A549 (cell line): ENCODE data around the gene ADO.

Experiments
- ESRRA ChIP-seq: fragments of 150-350 bp; IDR thresholded peaks from 2 replicates; pipeline ENCODE4 v1.6.1; 2014; ENCODE audit warnings: mild to moderate bottlenecking, low read length, borderline replicate concordance
- TF ChIP-seq, protein P1 (sequence below): fragments of >200 bp; sonication (Bioruptor Twin); formaldehyde crosslinking; IDR thresholded peaks from 3 replicates; pipeline ENCODE4 v1.5.1; 2016

DNA sequence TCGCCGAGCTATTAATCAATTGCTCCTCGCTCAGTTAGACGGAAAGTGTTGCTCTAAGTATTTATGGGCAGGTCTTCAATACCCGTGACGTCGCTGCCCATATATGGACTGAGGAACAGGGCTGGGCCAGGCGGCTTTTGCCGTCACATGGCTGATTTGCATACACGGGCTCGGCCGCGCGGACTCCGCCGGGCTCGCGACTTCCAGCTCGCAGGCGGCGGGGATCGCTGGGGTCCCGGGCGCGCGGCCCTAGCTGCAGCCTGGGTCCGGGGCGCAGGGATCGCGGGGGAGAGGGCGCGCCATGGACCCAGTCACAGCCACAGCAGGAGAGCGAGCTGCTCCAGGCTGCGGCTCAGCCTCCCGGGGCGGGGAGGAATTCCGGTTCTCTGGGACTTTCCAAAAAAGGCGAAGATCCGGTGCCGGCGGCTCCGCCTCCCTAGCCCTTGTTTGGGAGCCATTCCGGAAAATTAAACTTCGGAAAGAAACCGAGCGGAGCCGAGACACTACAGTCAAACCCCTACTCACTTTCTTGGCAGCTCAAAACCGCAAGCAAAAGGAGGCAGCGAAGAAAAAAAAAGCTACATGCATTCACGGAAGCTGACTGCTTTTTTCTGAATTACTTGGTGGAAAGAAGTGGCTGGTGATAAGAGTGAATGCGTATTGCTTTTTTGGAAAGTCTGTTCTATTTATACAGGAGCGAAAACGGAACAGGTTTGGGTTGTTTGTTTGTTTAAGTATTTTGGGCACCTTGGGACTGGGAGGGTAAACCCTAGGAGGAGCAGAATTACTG, 12.0 kb downstream of the ADO start, which contains the start of gene EGR2:
- TF ChIP-seq, protein P1, sequence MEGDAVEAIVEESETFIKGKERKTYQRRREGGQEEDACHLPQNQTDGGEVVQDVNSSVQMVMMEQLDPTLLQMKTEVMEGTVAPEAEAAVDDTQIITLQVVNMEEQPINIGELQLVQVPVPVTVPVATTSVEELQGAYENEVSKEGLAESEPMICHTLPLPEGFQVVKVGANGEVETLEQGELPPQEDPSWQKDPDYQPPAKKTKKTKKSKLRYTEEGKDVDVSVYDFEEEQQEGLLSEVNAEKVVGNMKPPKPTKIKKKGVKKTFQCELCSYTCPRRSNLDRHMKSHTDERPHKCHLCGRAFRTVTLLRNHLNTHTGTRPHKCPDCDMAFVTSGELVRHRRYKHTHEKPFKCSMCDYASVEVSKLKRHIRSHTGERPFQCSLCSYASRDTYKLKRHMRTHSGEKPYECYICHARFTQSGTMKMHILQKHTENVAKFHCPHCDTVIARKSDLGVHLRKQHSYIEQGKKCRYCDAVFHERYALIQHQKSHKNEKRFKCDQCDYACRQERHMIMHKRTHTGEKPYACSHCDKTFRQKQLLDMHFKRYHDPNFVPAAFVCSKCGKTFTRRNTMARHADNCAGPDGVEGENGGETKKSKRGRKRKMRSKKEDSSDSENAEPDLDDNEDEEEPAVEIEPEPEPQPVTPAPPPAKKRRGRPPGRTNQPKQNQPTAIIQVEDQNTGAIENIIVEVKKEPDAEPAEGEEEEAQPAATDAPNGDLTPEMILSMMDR: no peak
- no peak for TF ChIP-seq ESRRA
